GM12892 (cell line): ENCODE data around the gene CIB2.

Experiments used
- POLR2AphosphoS5 ChIP-seq: IDR thresholded peaks from 2 replicates; pipeline ENCODE4 v1.6.1; 2011; ENCODE audit warnings: low read depth, low read length, control low read depth
- TAF1 ChIP-seq: IDR thresholded peaks from 2 replicates; pipeline ENCODE4 v1.6.1; 2011; ENCODE audit warnings: low read depth, mild to moderate bottlenecking, control low read depth, low read length, borderline replicate concordance

DNA sequence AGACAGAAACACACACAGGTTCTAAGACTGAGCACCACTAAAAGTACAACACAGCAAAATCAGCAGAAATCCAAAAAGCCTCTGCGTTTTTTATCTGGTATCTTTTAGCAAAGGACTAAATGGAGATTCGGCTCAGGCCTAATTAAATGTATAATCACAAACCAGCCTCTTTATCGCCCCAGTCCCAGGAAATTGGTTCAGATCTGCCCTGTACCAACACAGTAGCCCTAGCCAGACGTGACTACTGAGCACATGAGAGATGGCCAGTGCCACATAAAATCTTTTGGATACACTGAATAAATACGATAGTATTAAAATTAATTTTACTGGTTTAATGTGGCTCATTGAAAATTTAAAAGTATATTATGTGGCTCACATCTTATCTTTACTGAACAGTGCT, 73.4 kb downstream of the CIB2 start:
- TF ChIP-seq TAF1 (no peak), POLR2AphosphoS5 (no peak)
